Keratinocyte (primary cell): ENCODE data around the gene TOPORS.
"Not testable (repeated sequence)": the region's sequence is repeated elsewhere in the genome, so short reads cannot be mapped to it uniquely, and the experiment has no call there.

ENCODE experiments used
- EZH2 ChIP-seq: IDR thresholded peaks from one replicate; pipeline ENCODE4 v1.6.1; 2012; ENCODE audit warnings: inconsistent platforms, mild to moderate bottlenecking, low read length, moderate library complexity
- TF ChIP-seq, protein P1 (sequence below), 3 experiments: IDR thresholded peaks in 1 of 3; conservative IDR thresholded peaks in 1 of 3; optimal IDR thresholded peaks in 1 of 3; 2 replicates in 2 of 3; 3 replicates in 1 of 3; pipeline versions ENCODE3 to v1.5.1; 2011; ENCODE audit warnings: low read length in 3 of 3, mild to moderate bottlenecking in 3 of 3, moderate library complexity in 2 of 3, control low read depth in 1 of 3, inconsistent platforms in 1 of 3; ENCODE audit not compliant: insufficient read depth in 2 of 3; ENCODE audit errors: extremely low read depth in 1 of 3

DNA sequence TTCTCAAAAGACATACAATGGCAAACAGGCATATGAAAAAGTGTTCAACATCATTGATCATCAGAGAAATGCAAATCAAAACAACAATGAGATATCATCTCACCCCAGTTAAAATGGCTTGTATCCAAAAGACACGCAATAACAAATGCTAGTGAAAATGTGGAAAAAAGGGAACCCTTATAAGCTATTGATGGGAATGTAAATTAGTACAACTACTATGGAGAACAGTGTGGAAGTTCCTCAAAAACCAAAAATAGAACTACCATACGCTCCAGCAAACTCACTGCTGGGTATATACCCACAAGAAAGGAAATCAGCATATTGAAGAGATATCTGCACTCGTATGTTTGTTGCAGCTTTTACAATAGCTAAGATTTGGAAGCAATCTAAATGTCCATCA lies 46.6 kb upstream of the TOPORS start:
- TF ChIP-seq, protein P1, sequence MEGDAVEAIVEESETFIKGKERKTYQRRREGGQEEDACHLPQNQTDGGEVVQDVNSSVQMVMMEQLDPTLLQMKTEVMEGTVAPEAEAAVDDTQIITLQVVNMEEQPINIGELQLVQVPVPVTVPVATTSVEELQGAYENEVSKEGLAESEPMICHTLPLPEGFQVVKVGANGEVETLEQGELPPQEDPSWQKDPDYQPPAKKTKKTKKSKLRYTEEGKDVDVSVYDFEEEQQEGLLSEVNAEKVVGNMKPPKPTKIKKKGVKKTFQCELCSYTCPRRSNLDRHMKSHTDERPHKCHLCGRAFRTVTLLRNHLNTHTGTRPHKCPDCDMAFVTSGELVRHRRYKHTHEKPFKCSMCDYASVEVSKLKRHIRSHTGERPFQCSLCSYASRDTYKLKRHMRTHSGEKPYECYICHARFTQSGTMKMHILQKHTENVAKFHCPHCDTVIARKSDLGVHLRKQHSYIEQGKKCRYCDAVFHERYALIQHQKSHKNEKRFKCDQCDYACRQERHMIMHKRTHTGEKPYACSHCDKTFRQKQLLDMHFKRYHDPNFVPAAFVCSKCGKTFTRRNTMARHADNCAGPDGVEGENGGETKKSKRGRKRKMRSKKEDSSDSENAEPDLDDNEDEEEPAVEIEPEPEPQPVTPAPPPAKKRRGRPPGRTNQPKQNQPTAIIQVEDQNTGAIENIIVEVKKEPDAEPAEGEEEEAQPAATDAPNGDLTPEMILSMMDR (optimal IDR thresholded peaks at IDR 0.05 in 1 of 3, IDR thresholded peaks at IDR 0.05 in 1 of 3, conservative IDR thresholded peaks at IDR 0.05 in 1 of 3; ENCODE audit: extremely low read depth in 1 of 3, insufficient read depth in 2 of 3, low read length in 3 of 3): not testable (repeated sequence)
- not testable (repeated sequence) for TF ChIP-seq EZH2
